ENCODE data around the gene JOSD2. TPM values are rescaled to one million over a fixed set of nuclear protein-coding genes. Genes with fewer than 3 reads are reported as not detected.

Gene JOSD2
- total RNA-seq, 4 donors from 2014 or later, result 6.8 to 36.5 (median 27.1) TPM

GRCh38 chr19:50477751-50478515 is 33.1 kb downstream of the JOSD2 start:
- TF ChIP-seq CTCF (IDR thresholded peaks at IDR 0.05; ENCODE audit: low read depth), result no peak

GRCh38 chr19:50476907-50477238 is 34.1 kb downstream of the JOSD2 start:
- no peak for TF ChIP-seq CTCF (IDR thresholded peaks at IDR 0.05; ENCODE audit: low read depth)

GRCh38 chr19:50476224-50476906 is 34.6 kb downstream of the JOSD2 start, which contains the start of the genes EMC10 and GARIN5A:
Gene EMC10 (plus strand): TSS chr19:50476507. CDS start chr19:50476545, 38 bp downstream.
Gene GARIN5A (minus strand): TSS chr19:50476848. CDS start chr19:50476388, 460 bp downstream.
- no peak for TF ChIP-seq CTCF (IDR thresholded peaks at IDR 0.05; ENCODE audit: low read depth)

- no peak for TF ChIP-seq CTCF (IDR thresholded peaks at IDR 0.05; ENCODE audit: low read depth)
Measured at GRCh38 chr19:50475736-50476223, 35.2 kb downstream of the JOSD2 start.

- TF ChIP-seq CTCF (IDR thresholded peaks at IDR 0.05; ENCODE audit: low read depth), result no peak
Measured at GRCh38 chr19:50475101-50475568, 35.9 kb downstream of the JOSD2 start.

GRCh38 chr19:50468818-50469217 is 42.2 kb downstream of the JOSD2 start:
- no peak for TF ChIP-seq CTCF (IDR thresholded peaks at IDR 0.05; ENCODE audit: low read depth)

GRCh38 chr19:50467566-50467965 is 43.4 kb downstream of the JOSD2 start:
- TF ChIP-seq CTCF (IDR thresholded peaks at IDR 0.05; ENCODE audit: low read depth), result no peak
